Suppressor macrophage treated with lipopolysaccharide for 1 hour (primary cell): ENCODE results near the gene GNPDA1.

Source experiments
- DNase-seq, 3 donors: peaks; one replicate each; pipeline ENCODE4 v3.0.0-alpha.2; 2020 to 2022

The GNPDA1 gene

GRCh38 chr5:141992349-141992963 is 20.4 kb downstream of the GNPDA1 start:
- peak; percentile 83 for DNase-seq

- no peak for DNase-seq
Observed at GRCh38 chr5:141989720-141990119, 23.1 kb downstream of the GNPDA1 start.

GRCh38 chr5:141986072-141986471 is 26.8 kb downstream of the GNPDA1 start:
- no peak for DNase-seq

GRCh38 chr5:141982626-141983025 is 30.2 kb downstream of the GNPDA1 start:
- DNase-seq, result no peak

GRCh38 chr5:141978389-141978788 is 34.4 kb downstream of the GNPDA1 start:
- DNase-seq, result no peak

GRCh38 chr5:141976176-141976575 is 36.7 kb downstream of the GNPDA1 start:
- DNase-seq, result no peak

- no peak for DNase-seq
Observed at GRCh38 chr5:141973871-141974595, 38.8 kb downstream of the GNPDA1 start.

- peak; percentile 66 to 68 (median 67) for DNase-seq
Observed at GRCh38 chr5:141969783-141970771, 42.8 kb downstream of the GNPDA1 start.

GRCh38 chr5:141968914-141969608 is 43.8 kb downstream of the GNPDA1 start, which contains the start of gene RNF14:
Gene RNF14 (plus strand): TSS chr5:141969105. CDS start chr5:141973589, 4,484 bp downstream.
- peak; percentile 97 to 98 (median 98) for DNase-seq

- no peak for DNase-seq
Observed at GRCh38 chr5:141966963-141967333, 45.9 kb downstream of the GNPDA1 start.

- no peak for DNase-seq
Observed at GRCh38 chr5:141966275-141966962, 46.4 kb downstream of the GNPDA1 start.

- DNase-seq, result no peak
Observed at GRCh38 chr5:141965071-141965470, 47.8 kb downstream of the GNPDA1 start.

- DNase-seq, result no peak
Observed at GRCh38 chr5:141963701-141964100, 49.1 kb downstream of the GNPDA1 start.

GRCh38 chr5:141961466-141961865 is 51.4 kb downstream of the GNPDA1 start:
- no peak for DNase-seq

GRCh38 chr5:141960449-141961323 is 52.1 kb downstream of the GNPDA1 start:
- DNase-seq, result peak; percentile 95 to 97 (median 95)

GRCh38 chr5:141960018-141960417 is 52.8 kb downstream of the GNPDA1 start:
- DNase-seq, result peak in 1 of 3 donors; percentile 52

GRCh38 chr5:141958546-141959172 is 54.2 kb downstream of the GNPDA1 start:
- DNase-seq, result peak; percentile 89 to 96 (median 91)

- DNase-seq, result peak; percentile 28 to 44 (median 44)
Observed at GRCh38 chr5:141958113-141958512, 54.7 kb downstream of the GNPDA1 start, which contains the start of gene PCDH12. Gene PCDH12 (minus strand): TSS chr5:141958202. CDS start chr5:141957851, 351 bp downstream.

- DNase-seq, result no peak
Observed at GRCh38 chr5:141957367-141957996, 55.3 kb downstream of the GNPDA1 start.

GRCh38 chr5:141954194-141954593 is 58.6 kb downstream of the GNPDA1 start:
- DNase-seq, result peak; percentile 44 to 69 (median 63)
